Esophagus muscularis mucosa (tissue), 4 donors: ENCODE data around the gene GALNT7. TPM values are rescaled to one million over a fixed set of nuclear protein-coding genes. Genes with fewer than 3 reads are reported as not detected.

Experiments
- DNase-seq: peaks from one replicate; pipeline ENCODE4 v3.0.0-alpha.2; 2017; ENCODE audit errors: extremely low spot score
- H3K27ac ChIP-seq, 4 donors: fragments of 200-600 bp; sonication (generic); replicated peaks in 1 of 4; 1 replicate in 3 of 4; 2 replicates in 1 of 4; pipeline ENCODE4 v1.5.1; 2016 to 2019; ENCODE audit warnings: mild to moderate bottlenecking in 1 of 4
- H3K27me3 ChIP-seq, 4 donors: fragments of 200-600 bp; sonication (generic); one replicate each; pipeline versions ENCODE4 v1.5.1 to v1.6.0; 2016 to 2019
- H3K36me3 ChIP-seq, 4 donors: fragments of 200-600 bp; sonication (generic); one replicate each; pipeline ENCODE4 v1.5.1; 2016 to 2019
- H3K4me1 ChIP-seq, 4 donors: fragments of 200-600 bp; sonication (generic); one replicate each; pipeline ENCODE4 v1.5.1; 2016 to 2019
- H3K4me3 ChIP-seq, 4 donors: fragments of 200-600 bp; sonication (generic); 1 replicate in 2 of 4; 2 replicates in 2 of 4; pipeline ENCODE4 v1.5.1; 2016 to 2019; ENCODE audit warnings: mild to moderate bottlenecking in 4 of 4, moderate library complexity in 1 of 4
- H3K9me3 ChIP-seq, 4 donors: fragments of 200-600 bp; sonication (generic); 1 replicate in 3 of 4; 2 replicates in 1 of 4; pipeline ENCODE4 v1.5.1; 2016 to 2019
- CTCF ChIP-seq, 3 experiments: fragments of 200-600 bp in 2 of 3; fragments of 450-650 bp in 1 of 3; sonication (generic) in 2 of 3; IDR thresholded peaks; one replicate each; pipeline ENCODE4 v1.5.1; 2017 to 2019; ENCODE audit warnings: antibody characterized with exemption in 3 of 3, mild to moderate bottlenecking in 2 of 3, moderate library complexity in 1 of 3
- EP300 ChIP-seq: sonication (generic); formaldehyde crosslinking; IDR thresholded peaks from one replicate; pipeline ENCODE4 v1.6.1; 2017; ENCODE audit warnings: antibody characterized with exemption
- POLR2A ChIP-seq: fragments of 450-650 bp; IDR thresholded peaks from one replicate; pipeline ENCODE4 v1.6.1; 2017; ENCODE audit warnings: antibody characterized with exemption, moderate library complexity, mild to moderate bottlenecking, low read depth
- POLR2AphosphoS5 ChIP-seq, 2 donors: sonication (generic); formaldehyde crosslinking; IDR thresholded peaks; one replicate each; pipeline ENCODE4 v1.6.1; 2017; ENCODE audit warnings: antibody characterized with exemption in 2 of 2
- whole genome bisulfite sequencing: methylation state at CpG from one replicate; pipeline ENCODE4 v1.1.5; 2018; 5-methylcytosine and 5-hydroxymethylcytosine counted together
- intact Hi-C: fragments of 100-400 bp; cut with DNase I; formaldehyde crosslinking; loops from one replicate; pipeline ENCODE4 v1.15.1; 2023
- total RNA-seq, 4 donors: library from RNA; depleted of rRNA; stranded (reverse); fragments of >200 nt; gene quantifications; one replicate each; pipeline versions ENCODE4 v1.1.0 to v1.2.1, GENCODE V29; 2016

The GALNT7 gene
- total RNA-seq, 4 donors from 2014 or later, result 9.6 to 20.2 (median 12.9) TPM

- Histone ChIP-seq H3K4me3 (no peak overlapping the region), H3K27me3 (no peaks in the 10 kb centered on the region), H3K9me3 (no peaks in the 10 kb centered on the region), H3K4me1 (no peaks in the 10 kb centered on the region), H3K27ac (no peak overlapping the region), H3K36me3 (peaks cover 0 to 5% (median 0%) of the 10 kb centered on the region in 4 donors)
- intact Hi-C loops, result no loop called here
- TF ChIP-seq CTCF (IDR thresholded peaks at IDR 0.05), result no peak
- no peak for TF ChIP-seq POLR2AphosphoS5 (IDR thresholded peaks at IDR 0.05)
- 85% methylated on average over 14 of the region's 14 CpGs for WGBS
- DNase-seq, result no peak
Observed at GRCh38 chr4:173281406-173282255, 113.0 kb downstream of the GALNT7 start.

- H3K27ac ChIP-seq, result no peak overlapping the region
- peaks cover 0 to 5% (median 0%) of the 10 kb centered on the region in 4 donors for H3K36me3 ChIP-seq
- no peak for DNase-seq
- TF ChIP-seq CTCF (IDR thresholded peaks at IDR 0.05) (no peak), EP300 (no peak), POLR2A (no peak), POLR2AphosphoS5 (IDR thresholded peaks at IDR 0.05) (no peak)
- 86% methylated on average over 4 of the region's 4 CpGs for WGBS
- no peaks in the 10 kb centered on the region for H3K4me1 ChIP-seq
- no peaks in the 10 kb centered on the region for H3K27me3 ChIP-seq
- H3K4me3 ChIP-seq, result no peak overlapping the region
- H3K9me3 ChIP-seq, result peaks cover 0 to 2% (median 0%) of the 10 kb centered on the region in 4 donors
- intact Hi-C loops, result no loop called here
Observed at GRCh38 chr4:173282256-173282562, 113.6 kb downstream of the GALNT7 start.

- Histone ChIP-seq H3K36me3 (peaks cover 0 to 5% (median 0%) of the 10 kb centered on the region in 4 donors), H3K27ac (no peak overlapping the region), H3K9me3 (peaks cover 0 to 6% (median 0%) of the 10 kb centered on the region in 4 donors), H3K27me3 (no peaks in the 10 kb centered on the region), H3K4me1 (no peaks in the 10 kb centered on the region), H3K4me3 (no peak overlapping the region)
- 95% methylated on average over 3 of the region's 3 CpGs for WGBS
- TF ChIP-seq POLR2A (no peak), POLR2AphosphoS5 (IDR thresholded peaks at IDR 0.05) (no peak), EP300 (no peak), CTCF (IDR thresholded peaks at IDR 0.05) (no peak)
- intact Hi-C loops, result no loop called here
- DNase-seq, result no peak
Observed at GRCh38 chr4:173282626-173283025, 114.0 kb downstream of the GALNT7 start.

- DNase-seq, result no peak
- Histone ChIP-seq H3K4me3 (no peak overlapping the region), H3K27ac (no peak overlapping the region), H3K4me1 (no peaks in the 10 kb centered on the region), H3K36me3 (peaks cover 0 to 5% (median 0%) of the 10 kb centered on the region in 4 donors), H3K9me3 (peaks cover 0 to 8% (median 0%) of the 10 kb centered on the region in 4 donors), H3K27me3 (no peaks in the 10 kb centered on the region)
- TF ChIP-seq EP300, result no peak
- TF ChIP-seq POLR2A, result no peak
- intact Hi-C loops, result no loop called here
Observed at GRCh38 chr4:173284463-173284862, 115.9 kb downstream of the GALNT7 start.

GRCh38 chr4:173287486-173287885, 118.9 kb downstream of the GALNT7 start:
- intact Hi-C loops, result no loop called here
- WGBS, result 94% methylated on average over 2 of the region's 2 CpGs

More at GRCh38 chr4:173287486-173287885, 118.9 kb downstream of the GALNT7 start:
- Histone ChIP-seq H3K9me3 (peaks cover 0 to 8% (median 0%) of the 10 kb centered on the region in 4 donors), H3K27me3 (no peaks in the 10 kb centered on the region), H3K4me1 (no peaks in the 10 kb centered on the region), H3K4me3 (no peak overlapping the region), H3K27ac (no peak overlapping the region), H3K36me3 (no peaks in the 10 kb centered on the region)
- DNase-seq, result no peak
- TF ChIP-seq EP300 (no peak), POLR2A (no peak), CTCF (IDR thresholded peaks at IDR 0.05) (no peak), POLR2AphosphoS5 (IDR thresholded peaks at IDR 0.05) (no peak)
